Immature natural killer cell (primary cell): ENCODE measurements around the gene THOC7. TPM values are rescaled to one million over a fixed set of nuclear protein-coding genes. Genes with fewer than 3 reads are reported as not detected.

Experiments
- DNase-seq, 3 donors: peaks; one replicate each; pipeline ENCODE4 v3.0.0; 2022; ENCODE audit warnings: mixed read lengths in 1 of 3
- H3K27ac Mint-ChIP-seq, 6 donors: one replicate each; pipeline ENCODE4 v1.8.0; 2020; ENCODE audit warnings: mixed read lengths in 6 of 6, mild to moderate bottlenecking in 5 of 6, inconsistent platforms in 4 of 6, moderate library complexity in 3 of 6
- H3K27me3 Mint-ChIP-seq, 3 donors: one replicate each; pipeline ENCODE4 v1.8.0; 2020 to 2021; ENCODE audit warnings: low read depth in 3 of 3, mild to moderate bottlenecking in 3 of 3, mixed read lengths in 3 of 3, moderate library complexity in 3 of 3, inconsistent platforms in 1 of 3
- H3K36me3 Mint-ChIP-seq, 3 donors: one replicate each; pipeline ENCODE4 v1.8.0; 2020; ENCODE audit warnings: mixed read lengths in 3 of 3, inconsistent platforms in 2 of 3, mild to moderate bottlenecking in 2 of 3
- H3K4me1 Mint-ChIP-seq, 2 donors: one replicate each; pipeline ENCODE4 v1.8.0; 2020; ENCODE audit warnings: inconsistent platforms in 2 of 2, mild to moderate bottlenecking in 2 of 2, mixed read lengths in 2 of 2, moderate library complexity in 1 of 2
- H3K4me3 Mint-ChIP-seq, 5 donors: one replicate each; pipeline ENCODE4 v1.8.0; 2020; ENCODE audit warnings: mild to moderate bottlenecking in 5 of 5, mixed read lengths in 5 of 5, inconsistent platforms in 3 of 5, moderate library complexity in 3 of 5
- H3K9me3 Mint-ChIP-seq, 6 donors: one replicate each; pipeline ENCODE4 v1.8.0; 2020; ENCODE audit warnings: mild to moderate bottlenecking in 6 of 6, mixed read lengths in 6 of 6, inconsistent platforms in 4 of 6, moderate library complexity in 3 of 6
- polyA plus RNA-seq, 3 donors: library from polyadenylated mRNA; unstranded; fragments of 300-500 nt; fragmentation: Illumina TruSeq; gene quantifications; one replicate each; pipeline ENCODE4 v1.2.3, GENCODE V29; 2021

Gene THOC7
- polyA plus RNA-seq, 3 donors from 2014 or later: 92.0 to 133 (median 98.0) TPM

GRCh38 chr3:63807961-63808565 is 55.5 kb downstream of the THOC7 start:
- Mint-ChIP-seq H3K27me3 (no peaks in the 10 kb centered on the region), H3K27ac (no peak overlapping the region), H3K36me3 (peaks cover 0 to 7% (median 0%) of the 10 kb centered on the region in 3 donors), H3K4me1 (peaks cover 0 to under 1% of the 10 kb centered on the region in 2 donors), H3K4me3 (no peak overlapping the region), H3K9me3 (no peaks in the 10 kb centered on the region)
- no peak for DNase-seq

GRCh38 chr3:63803911-63804310 is 59.7 kb downstream of the THOC7 start:
- H3K9me3 Mint-ChIP-seq: no peaks in the 10 kb centered on the region
- H3K36me3 Mint-ChIP-seq: no peaks in the 10 kb centered on the region
- H3K4me1 Mint-ChIP-seq: no peaks in the 10 kb centered on the region
- H3K27ac Mint-ChIP-seq: no peak overlapping the region
- H3K27me3 Mint-ChIP-seq: no peaks in the 10 kb centered on the region
- DNase-seq: no peak
- H3K4me3 Mint-ChIP-seq: no peak overlapping the region

GRCh38 chr3:63800097-63800496 is 63.5 kb downstream of the THOC7 start:
- Mint-ChIP-seq H3K27ac (no peak overlapping the region), H3K4me3 (no peak overlapping the region), H3K9me3 (no peaks in the 10 kb centered on the region), H3K4me1 (no peaks in the 10 kb centered on the region), H3K27me3 (peaks cover 0 to 3% (median 0%) of the 10 kb centered on the region in 3 donors), H3K36me3 (no peaks in the 10 kb centered on the region)
- no peak for DNase-seq

GRCh38 chr3:63798949-63799348 is 64.7 kb downstream of the THOC7 start:
- H3K9me3 Mint-ChIP-seq: no peaks in the 10 kb centered on the region
- no peak for DNase-seq
- H3K36me3 Mint-ChIP-seq: no peaks in the 10 kb centered on the region

GRCh38 chr3:63798544-63798943 is 65.1 kb downstream of the THOC7 start:
- Mint-ChIP-seq H3K27me3 (peaks cover 0 to 3% (median 0%) of the 10 kb centered on the region in 3 donors), H3K36me3 (no peaks in the 10 kb centered on the region), H3K4me3 (no peak overlapping the region), H3K27ac (no peak overlapping the region), H3K9me3 (no peaks in the 10 kb centered on the region), H3K4me1 (no peaks in the 10 kb centered on the region)
- DNase-seq: no peak

More at GRCh38 chr3:63798949-63799348, 64.7 kb downstream of the THOC7 start:
- Mint-ChIP-seq H3K27me3 (peaks cover 0 to 3% (median 0%) of the 10 kb centered on the region in 3 donors), H3K4me1 (no peaks in the 10 kb centered on the region), H3K27ac (no peak overlapping the region), H3K4me3 (no peak overlapping the region)

GRCh38 chr3:63795438-63795837 is 68.2 kb downstream of the THOC7 start:
- Mint-ChIP-seq H3K27ac (no peak overlapping the region), H3K27me3 (peaks cover 0 to 3% (median 3%) of the 10 kb centered on the region in 3 donors), H3K4me1 (no peaks in the 10 kb centered on the region), H3K9me3 (no peaks in the 10 kb centered on the region), H3K4me3 (no peak overlapping the region), H3K36me3 (no peaks in the 10 kb centered on the region)
- no peak for DNase-seq

GRCh38 chr3:63791974-63792373 is 71.6 kb downstream of the THOC7 start:
- Mint-ChIP-seq H3K27me3 (peaks cover 0 to 4% (median 0%) of the 10 kb centered on the region in 3 donors), H3K4me3 (no peak overlapping the region), H3K27ac (no peak overlapping the region), H3K36me3 (no peaks in the 10 kb centered on the region), H3K4me1 (no peaks in the 10 kb centered on the region), H3K9me3 (no peaks in the 10 kb centered on the region)
- DNase-seq: no peak

Other genes starting within 250 kb of the THOC7 start
- gene SNTN, start 211.1 kb downstream of the THOC7 start, polyA plus RNA-seq: not detected
- not detected for gene C3orf49, start 44.5 kb downstream of the THOC7 start, polyA plus RNA-seq
- gene ATXN7, start 62 bp upstream of the THOC7 start, polyA plus RNA-seq: 10 to 100 TPM in 1 of 3 donors, 1 to 10 TPM in 2; 5.5 to 11.3 (median 6.0) TPM
- gene SCAANT1, start 48.6 kb upstream of the THOC7 start, polyA plus RNA-seq: 1 to 10 TPM in 1 of 3 donors, not detected in 2; 6.3 TPM
- gene PSMD6, start 159.7 kb upstream of the THOC7 start, polyA plus RNA-seq: 100 to 1,000 TPM in 2 of 3 donors, 10 to 100 TPM in 1; 92.3 to 161 (median 124) TPM